HL-60 (cell line): ENCODE results near the gene CEACAM5.

Experiments used
- DNase-seq, 2 experiments: peaks; one replicate each; pipeline ENCODE4 v3.0.0-alpha.2; 2010 to 2020; ENCODE audit warnings: low read depth in 1 of 2, low spot score in 1 of 2
- H3K27ac ChIP-seq: fragments of 250-450 bp; sonication (Bioruptor Pico); replicated peaks from 2 replicates; pipeline ENCODE4 v1.5.1; 2020; ENCODE audit warnings: mild to moderate bottlenecking, moderate library complexity
- H3K27me3 ChIP-seq: fragments of 250-450 bp; sonication (Bioruptor Pico); 2 replicates; pipeline ENCODE4 v1.5.1; 2021; ENCODE audit warnings: mild to moderate bottlenecking, moderate library complexity; ENCODE audit not compliant: insufficient read depth, poor library complexity, severe bottlenecking
- H3K4me3 ChIP-seq: replicated peaks from 2 replicates; pipeline ENCODE4 v1.5.1; 2011; ENCODE audit warnings: mild to moderate bottlenecking, control low read depth, low read length; ENCODE audit not compliant: insufficient read depth
- CTCF ChIP-seq: IDR thresholded peaks from one replicate; pipeline ENCODE4 v1.5.1; 2011; ENCODE audit warnings: low read length, control low read depth, inconsistent platforms; ENCODE audit not compliant: insufficient read depth
- GABPA ChIP-seq: IDR thresholded peaks from 2 replicates; pipeline ENCODE4 v1.6.1; 2012; ENCODE audit warnings: low read depth
- POLR2AphosphoS5 ChIP-seq: IDR thresholded peaks from 2 replicates; pipeline ENCODE4 v1.6.1; 2012; ENCODE audit warnings: low read depth
- SPI1 ChIP-seq: IDR thresholded peaks from 2 replicates; pipeline ENCODE4 v1.6.1; 2012; ENCODE audit warnings: low read depth, mild to moderate bottlenecking, borderline replicate concordance
- TF ChIP-seq, protein P1 (sequence below): IDR thresholded peaks from 2 replicates; pipeline ENCODE4 v1.6.1; 2012; ENCODE audit warnings: low read depth; ENCODE audit not compliant: insufficient replicate concordance

The CEACAM5 gene

GRCh38 chr19:41694196-41694595, 14.2 kb upstream of the CEACAM5 start:
- Histone ChIP-seq H3K27me3 (peaks cover 3% of the 10 kb centered on the region), H3K27ac (no peak overlapping the region), H3K4me3 (no peak overlapping the region)
- no peak for DNase-seq
- TF ChIP-seq SPI1 (no peak), GABPA (no peak), POLR2AphosphoS5 (no peak), CTCF (no peak)
- TF ChIP-seq, protein P1, sequence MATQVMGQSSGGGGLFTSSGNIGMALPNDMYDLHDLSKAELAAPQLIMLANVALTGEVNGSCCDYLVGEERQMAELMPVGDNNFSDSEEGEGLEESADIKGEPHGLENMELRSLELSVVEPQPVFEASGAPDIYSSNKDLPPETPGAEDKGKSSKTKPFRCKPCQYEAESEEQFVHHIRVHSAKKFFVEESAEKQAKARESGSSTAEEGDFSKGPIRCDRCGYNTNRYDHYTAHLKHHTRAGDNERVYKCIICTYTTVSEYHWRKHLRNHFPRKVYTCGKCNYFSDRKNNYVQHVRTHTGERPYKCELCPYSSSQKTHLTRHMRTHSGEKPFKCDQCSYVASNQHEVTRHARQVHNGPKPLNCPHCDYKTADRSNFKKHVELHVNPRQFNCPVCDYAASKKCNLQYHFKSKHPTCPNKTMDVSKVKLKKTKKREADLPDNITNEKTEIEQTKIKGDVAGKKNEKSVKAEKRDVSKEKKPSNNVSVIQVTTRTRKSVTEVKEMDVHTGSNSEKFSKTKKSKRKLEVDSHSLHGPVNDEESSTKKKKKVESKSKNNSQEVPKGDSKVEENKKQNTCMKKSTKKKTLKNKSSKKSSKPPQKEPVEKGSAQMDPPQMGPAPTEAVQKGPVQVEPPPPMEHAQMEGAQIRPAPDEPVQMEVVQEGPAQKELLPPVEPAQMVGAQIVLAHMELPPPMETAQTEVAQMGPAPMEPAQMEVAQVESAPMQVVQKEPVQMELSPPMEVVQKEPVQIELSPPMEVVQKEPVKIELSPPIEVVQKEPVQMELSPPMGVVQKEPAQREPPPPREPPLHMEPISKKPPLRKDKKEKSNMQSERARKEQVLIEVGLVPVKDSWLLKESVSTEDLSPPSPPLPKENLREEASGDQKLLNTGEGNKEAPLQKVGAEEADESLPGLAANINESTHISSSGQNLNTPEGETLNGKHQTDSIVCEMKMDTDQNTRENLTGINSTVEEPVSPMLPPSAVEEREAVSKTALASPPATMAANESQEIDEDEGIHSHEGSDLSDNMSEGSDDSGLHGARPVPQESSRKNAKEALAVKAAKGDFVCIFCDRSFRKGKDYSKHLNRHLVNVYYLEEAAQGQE = no peak

- H3K4me3 ChIP-seq = no peak overlapping the region
- H3K27me3 ChIP-seq = peaks cover 3% of the 10 kb centered on the region
- DNase-seq = no peak
Observed at GRCh38 chr19:41694831-41695635, 13.4 kb upstream of the CEACAM5 start.

DNA sequence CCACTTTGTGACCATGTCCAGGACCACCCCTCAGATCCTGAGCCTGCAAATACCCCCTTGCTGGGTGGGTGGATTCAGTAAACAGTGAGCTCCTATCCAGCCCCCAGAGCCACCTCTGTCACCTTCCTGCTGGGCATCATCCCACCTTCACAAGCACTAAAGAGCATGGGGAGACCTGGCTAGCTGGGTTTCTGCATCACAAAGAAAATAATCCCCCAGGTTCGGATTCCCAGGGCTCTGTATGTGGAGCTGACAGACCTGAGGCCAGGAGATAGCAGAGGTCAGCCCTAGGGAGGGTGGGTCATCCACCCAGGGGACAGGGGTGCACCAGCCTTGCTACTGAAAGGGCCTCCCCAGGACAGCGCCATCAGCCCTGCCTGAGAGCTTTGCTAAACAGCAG, 12.7 kb upstream of the CEACAM5 start:
- no peak for DNase-seq
- Histone ChIP-seq H3K4me3 (no peak overlapping the region), H3K27ac (no peak overlapping the region), H3K27me3 (peaks cover 3% of the 10 kb centered on the region)
- TF ChIP-seq SPI1 (no peak), GABPA (no peak), CTCF (no peak), POLR2AphosphoS5 (no peak)
- TF ChIP-seq, protein P1 = no peak

More at GRCh38 chr19:41694831-41695635, 13.4 kb upstream of the CEACAM5 start:
- TF ChIP-seq POLR2AphosphoS5 = no peak
- TF ChIP-seq SPI1 = no peak
- TF ChIP-seq, protein P1 = no peak
- TF ChIP-seq GABPA = no peak
- no peak for TF ChIP-seq CTCF
- no peak overlapping the region for H3K27ac ChIP-seq
